ENCODE data around the gene KIAA1328.

Gene KIAA1328

GRCh38 chr18:37274309-37275236 is 445.6 kb downstream of the KIAA1328 start:
- DNase-seq (ENCODE audit: low read depth in 1 of 2, low spot score in 1 of 2), result no peak

DNA sequence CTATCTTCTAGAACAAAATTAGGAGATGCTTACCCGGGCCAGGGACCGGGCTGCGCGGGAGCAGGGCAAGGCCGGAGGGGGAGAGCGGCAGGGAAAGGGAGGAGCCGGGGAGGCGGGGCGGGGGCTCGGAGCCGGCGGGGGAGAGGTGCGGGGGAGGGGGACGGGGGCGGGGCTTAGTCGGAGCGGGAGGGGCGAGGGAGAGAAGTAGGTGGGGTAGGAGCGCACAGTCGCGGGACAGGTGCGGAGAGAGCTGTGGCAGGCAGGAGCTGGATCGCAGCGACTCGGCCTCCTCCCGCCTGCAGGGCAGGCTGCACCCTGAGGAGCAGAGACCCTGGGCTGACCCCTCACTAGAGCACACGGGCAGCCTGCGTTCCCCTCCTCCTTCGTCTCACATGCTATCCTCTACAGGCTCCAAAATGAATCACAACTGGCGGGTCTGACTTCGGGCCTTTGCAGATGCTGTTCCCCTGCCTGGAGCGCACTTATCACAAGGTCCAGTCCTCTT is 446.4 kb downstream of the KIAA1328 start:
- no peak for DNase-seq (ENCODE audit: low read depth in 1 of 2, low spot score in 1 of 2)

GRCh38 chr18:37276111-37276890 is 447.4 kb downstream of the KIAA1328 start:
- DNase-seq (ENCODE audit: low read depth in 1 of 2, low spot score in 1 of 2), result no peak

- no peak for DNase-seq (ENCODE audit: low read depth in 1 of 2, low spot score in 1 of 2)
Observed at GRCh38 chr18:37277804-37278203, 448.9 kb downstream of the KIAA1328 start.

Data from activated CD4-positive, alpha-beta T cell treated with anti-CD3 and anti-CD28 coated beads, Interleukin-2, amount 50 U/mL, for 24 hours (primary cell).